GM23248 (cell line): ENCODE data around the gene FAM131A. TPM values are rescaled to one million over a fixed set of nuclear protein-coding genes. Genes with fewer than 3 reads are reported as not detected.

ENCODE experiments used
- DNase-seq: peaks from one replicate; pipeline ENCODE4 v3.0.0-alpha.2; 2015
- H2AFZ ChIP-seq: fragments of 200-600 bp; sonication (generic); 2 replicates; pipeline ENCODE4 v1.6.1; 2016; ENCODE audit warnings: antibody characterized with exemption
- H3F3A ChIP-seq: fragments of 200-600 bp; sonication (generic); 2 replicates; pipeline ENCODE4 v1.6.1; 2016; ENCODE audit warnings: mild to moderate bottlenecking, antibody characterized with exemption, mixed run types; ENCODE audit not compliant: insufficient read depth
- H3K27ac ChIP-seq: fragments of 200-600 bp; sonication (generic); 2 replicates; pipeline ENCODE4 v1.5.1; 2016; ENCODE audit warnings: mild to moderate bottlenecking
- H3K27me3 ChIP-seq: fragments of 200-600 bp; sonication (generic); replicated peaks from 2 replicates; pipeline ENCODE4 v1.6.1; 2016; ENCODE audit warnings: mild to moderate bottlenecking; ENCODE audit not compliant: insufficient read depth
- H3K36me3 ChIP-seq: fragments of 200-600 bp; sonication (generic); 2 replicates; pipeline ENCODE4 v1.6.1; 2016; ENCODE audit warnings: low read depth, mild to moderate bottlenecking
- H3K4me1 ChIP-seq: fragments of 200-600 bp; sonication (generic); 2 replicates; pipeline ENCODE4 v1.6.1; 2016; ENCODE audit warnings: mild to moderate bottlenecking; ENCODE audit not compliant: insufficient read depth
- H3K4me2 ChIP-seq: fragments of 200-600 bp; sonication (generic); one replicate; pipeline ENCODE4 v1.6.1; 2016; ENCODE audit warnings: mild to moderate bottlenecking; ENCODE audit not compliant: unreplicated experiment
- H3K4me3 ChIP-seq: fragments of 200-600 bp; sonication (generic); 2 replicates; pipeline ENCODE4 v1.5.1; 2016; ENCODE audit warnings: mild to moderate bottlenecking
- H3K79me2 ChIP-seq: fragments of 200-600 bp; sonication (generic); 2 replicates; pipeline ENCODE4 v1.6.1; 2016; ENCODE audit warnings: mild to moderate bottlenecking; ENCODE audit not compliant: insufficient read depth
- H3K9ac ChIP-seq: fragments of 200-600 bp; sonication (generic); 2 replicates; pipeline ENCODE4 v1.6.1; 2016; ENCODE audit warnings: mild to moderate bottlenecking
- H3K9me2 ChIP-seq: fragments of 200-600 bp; sonication (generic); 2 replicates; pipeline ENCODE4 v1.6.1; 2016; ENCODE audit warnings: mixed run types, mild to moderate bottlenecking, moderate library complexity; ENCODE audit not compliant: insufficient read depth
- H3K9me3 ChIP-seq: fragments of 200-600 bp; sonication (generic); one replicate; pipeline ENCODE4 v1.6.1; 2017; ENCODE audit warnings: low read depth
- H4K20me1 ChIP-seq: fragments of 200-600 bp; sonication (generic); 2 replicates; pipeline ENCODE4 v1.6.0; 2016; ENCODE audit not compliant: insufficient read depth
- EZH2 ChIP-seq: fragments of 200-600 bp; sonication (generic); IDR thresholded peaks from 2 replicates; pipeline ENCODE4 v1.6.1; 2018; ENCODE audit warnings: antibody characterized with exemption, mild to moderate bottlenecking; ENCODE audit not compliant: insufficient read depth, poor library complexity, severe bottlenecking
- EZH2phosphoT487 ChIP-seq: fragments of 200-600 bp; sonication (generic); IDR thresholded peaks from 2 replicates; pipeline ENCODE4 v1.6.1; 2018; ENCODE audit warnings: antibody characterized with exemption, moderate library complexity, mild to moderate bottlenecking, low read depth; ENCODE audit not compliant: insufficient read depth
- WGBS, 2 experiments: methylation state at CpG; one replicate each; pipeline ENCODE4 v1.1.6; 2015 to 2017; ENCODE audit warnings: low lambda C conversion rate in 2 of 2, low coverage in 1 of 2; ENCODE audit errors: missing lambda C conversion rate in 2 of 2; 5-methylcytosine and 5-hydroxymethylcytosine counted together
- in situ Hi-C: fragments of 300-500 bp; cut with MboI; formaldehyde crosslinking; loops from 2 replicates; pipeline ENCODE4 v1.15.0; 2020
- polyA plus RNA-seq: library from polyadenylated mRNA; unstranded; fragments of >200 nt; fragmentation: Nextera tagmentation; extraction: Ambion mirVana; gene quantifications from 2 replicates; pipeline ENCODE4 v1.2.1, GENCODE V29; 2016
- total RNA-seq: library from RNA; depleted of rRNA; stranded (reverse); fragments of >200 nt; shearing (Covaris generic); gene quantifications from 2 replicates; pipeline ENCODE4 v1.2.3, GENCODE V29; 2014

The FAM131A gene
- total and polyA plus RNA-seq, 2 experiments from 2014 or later: 7.0 to 24.5 TPM

DNA sequence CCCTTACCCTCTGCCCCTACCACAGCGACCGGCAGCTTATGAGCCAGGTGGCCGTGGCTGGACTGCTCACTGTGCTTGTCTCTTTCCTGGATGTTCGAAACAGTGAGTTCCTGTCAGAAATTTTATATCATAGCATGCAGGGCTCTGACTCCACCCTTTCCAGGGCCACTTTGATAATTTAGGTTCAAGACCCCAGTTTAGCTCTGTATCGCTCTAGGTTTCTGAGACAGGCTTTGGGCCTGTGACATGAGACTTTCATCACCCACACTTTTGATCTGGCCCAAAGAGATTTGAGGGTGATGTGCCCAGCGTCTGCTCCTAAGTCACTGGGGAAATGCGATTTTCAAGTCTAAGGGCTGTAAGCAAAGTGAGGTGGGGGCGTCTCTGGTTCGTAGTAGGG is 29.5 kb upstream of the FAM131A start:
- 97 to 98% methylated on average over 9 of the region's 9 CpGs for WGBS, 2 experiments
- no peaks in the 10 kb centered on the region for H3K9me3 ChIP-seq
- no peak for DNase-seq
- H3K4me1 ChIP-seq: no peaks in the 10 kb centered on the region
- H3K4me2 ChIP-seq: no peak overlapping the region
- peaks cover 49% of the 10 kb centered on the region for H3K36me3 ChIP-seq
- H3F3A ChIP-seq: peaks cover 60% of the 10 kb centered on the region
- no peaks in the 10 kb centered on the region for H3K27me3 ChIP-seq
- no peak for TF ChIP-seq EZH2phosphoT487
- TF ChIP-seq EZH2: no peak
- in situ Hi-C loops: no loop called here
- H3K4me3 ChIP-seq: no peak overlapping the region
- no peaks in the 10 kb centered on the region for H3K9me2 ChIP-seq
- no peak overlapping the region for H3K9ac ChIP-seq
- no peaks in the 10 kb centered on the region for H4K20me1 ChIP-seq
- H3K27ac ChIP-seq: no peak overlapping the region
- H3K79me2 ChIP-seq: peaks cover 43% of the 10 kb centered on the region
- no peak overlapping the region for H2AFZ ChIP-seq

DNA sequence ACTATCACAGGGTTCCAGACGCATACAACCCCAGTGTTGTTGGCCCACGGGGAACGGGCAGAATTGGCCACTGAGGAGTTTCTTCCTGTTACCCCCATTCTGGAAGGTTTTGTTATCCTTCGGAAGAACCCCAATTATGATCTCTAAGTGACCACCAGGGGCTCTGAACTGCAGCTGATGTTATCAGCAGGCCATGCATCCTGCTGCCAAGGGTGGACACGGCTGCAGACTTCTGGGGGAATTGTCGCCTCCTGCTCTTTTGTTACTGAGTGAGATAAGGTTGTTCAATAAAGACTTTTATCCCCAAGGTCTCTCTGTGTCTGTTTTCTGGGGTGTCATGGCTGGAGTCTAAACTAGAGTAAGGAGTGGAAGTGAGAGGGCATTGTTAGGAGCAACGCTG is 28.7 kb upstream of the FAM131A start:
- no peaks in the 10 kb centered on the region for H3K4me1 ChIP-seq
- H3K9me2 ChIP-seq: no peaks in the 10 kb centered on the region
- H3K36me3 ChIP-seq: peaks cover 41% of the 10 kb centered on the region
- DNase-seq: no peak
- WGBS, 2 experiments: 85 to 88% methylated on average over 7 of the region's 7 CpGs
- H3K27ac ChIP-seq: no peak overlapping the region
- H3F3A ChIP-seq: peaks cover 59% of the 10 kb centered on the region
- H2AFZ ChIP-seq: no peak overlapping the region
- no peak overlapping the region for H3K9ac ChIP-seq
- no peaks in the 10 kb centered on the region for H4K20me1 ChIP-seq
- no peaks in the 10 kb centered on the region for H3K27me3 ChIP-seq
- H3K79me2 ChIP-seq: peaks cover 35% of the 10 kb centered on the region
- no peak overlapping the region for H3K4me2 ChIP-seq
- TF ChIP-seq EZH2 (no peak), EZH2phosphoT487 (no peak)
- no peak overlapping the region for H3K4me3 ChIP-seq
- no peaks in the 10 kb centered on the region for H3K9me3 ChIP-seq
- in situ Hi-C loops: no loop called here

DNA sequence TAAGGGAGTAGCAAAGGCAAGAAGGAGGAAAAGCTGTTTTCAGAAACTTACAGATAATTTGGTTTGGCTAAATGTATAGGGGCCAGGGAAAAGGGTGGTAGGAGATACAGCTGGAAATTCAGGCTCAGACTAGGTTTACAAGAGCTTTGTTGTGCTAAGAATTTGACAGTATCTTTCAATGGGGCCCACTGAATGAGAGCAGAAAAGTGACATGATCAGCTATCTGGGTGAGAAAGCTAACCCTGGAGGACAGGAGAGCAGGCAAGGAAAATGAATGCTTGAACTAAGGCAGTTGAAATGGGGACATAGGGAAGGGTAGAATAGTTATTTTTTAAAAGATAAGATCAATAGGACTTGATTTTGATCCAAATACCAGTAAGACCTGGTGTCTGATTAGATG is 25.8 kb upstream of the FAM131A start:
- peaks cover 15% of the 10 kb centered on the region; the same call in 1 of the 2 replicates for H3K36me3 ChIP-seq
- peaks cover 3% of the 10 kb centered on the region for H3K4me1 ChIP-seq
- no peaks in the 10 kb centered on the region for H3K9me3 ChIP-seq
- no peaks in the 10 kb centered on the region for H3K9me2 ChIP-seq
- peaks cover 24% of the 10 kb centered on the region for H3K79me2 ChIP-seq
- TF ChIP-seq EZH2phosphoT487 (no peak), EZH2 (no peak)
- H3K9ac ChIP-seq: no peak overlapping the region
- H2AFZ ChIP-seq: no peak overlapping the region
- no peak overlapping the region for H3K4me3 ChIP-seq
- in situ Hi-C loops: no loop called here
- H4K20me1 ChIP-seq: peaks cover under 1% of the 10 kb centered on the region; the same call in 1 of the 2 replicates
- peaks cover 45% of the 10 kb centered on the region for H3F3A ChIP-seq
- no peak for DNase-seq
- H3K27me3 ChIP-seq: no peaks in the 10 kb centered on the region
- H3K4me2 ChIP-seq: no peak overlapping the region
- no peak overlapping the region for H3K27ac ChIP-seq

- 1 to 13% methylated on average over 8 to 37 of the region's 40 CpGs for WGBS, 2 experiments
- in situ Hi-C loops: no loop called here
- peak within 1 kb of the TSS; percentile 96 for H3K4me2 ChIP-seq
Observed at GRCh38 chr3:184314363-184314699, 23.1 kb upstream of the FAM131A start, which contains the start of gene EIF4G1. Gene EIF4G1, plus strand, starts transcription at chr3:184314606. Its CDS starts 1,191 bp downstream, at chr3:184315797.

More at GRCh38 chr3:184314363-184314699, 23.1 kb upstream of the FAM131A start, which contains the start of gene EIF4G1:
- Histone ChIP-seq H3K9me3 (no peaks in the 10 kb centered on the region), H3K9me2 (no peaks in the 10 kb centered on the region), H3K4me1 (peaks cover 27% of the 10 kb centered on the region), H3K27me3 (no peaks in the 10 kb centered on the region), H3K9ac (peak within 1 kb of the TSS; percentile 96), H3K4me3 (peak within 1 kb of the TSS; percentile 91), H3F3A (peaks cover 56% of the 10 kb centered on the region), H3K36me3 (peaks cover 11% of the 10 kb centered on the region), H3K79me2 (peaks cover 45% of the 10 kb centered on the region), H3K27ac (peak within 1 kb of the TSS; percentile 88), H2AFZ (peak within 1 kb of the TSS; percentile 89), H4K20me1 (peaks cover 16% of the 10 kb centered on the region; the same call in 1 of the 2 replicates)
- peak; percentile 98 for DNase-seq
- no peak for TF ChIP-seq EZH2phosphoT487
- no peak for TF ChIP-seq EZH2
